ENCODE measurements around the gene CROCC2. TPM values are rescaled to one million over a fixed set of nuclear protein-coding genes. Genes with fewer than 3 reads are reported as not detected.

CROCC2 gene
- total and polyA plus RNA-seq, 2 of the 13 experiments (the other 11 are each of a cell fraction or from before 2014, with no cell fraction given) = not detected

DNA sequence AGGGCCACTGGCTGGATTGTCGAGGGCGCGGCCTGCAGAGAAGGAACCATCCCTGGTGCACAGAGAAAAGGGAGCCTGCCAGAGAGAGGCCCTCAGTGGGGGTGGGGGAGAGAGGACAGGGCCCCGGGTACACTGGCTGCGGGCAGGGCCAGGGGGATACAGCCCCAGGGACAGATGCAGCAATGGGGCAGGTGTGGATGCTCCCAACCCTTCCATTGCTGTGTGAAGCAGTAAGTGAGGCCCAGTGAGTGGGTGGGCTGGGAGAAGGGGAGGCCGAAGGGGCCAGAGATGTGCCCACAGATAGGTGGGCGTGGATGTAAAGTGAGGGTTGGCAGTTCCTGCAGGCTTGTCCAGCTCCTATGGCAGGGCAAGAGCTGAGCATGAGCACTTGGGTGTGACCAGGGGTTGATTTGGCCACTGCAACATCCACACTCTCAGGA is 30.1 kb upstream of the CROCC2 start:
- Histone ChIP-seq H3K79me2 (ENCODE audit: insufficient read depth, low read length) (no peaks in the 10 kb centered on the region), H3K9me3 (ENCODE audit: low read length) (no peaks in the 10 kb centered on the region), H3K36me3 (replicated peaks in 1 of 2; ENCODE audit: control insufficient read depth in 1 of 2, insufficient read depth in 2 of 2, low read length in 2 of 2) (no peaks in the 10 kb centered on the region; a peak in 1 of 5 replicates), H4K20me1 (ENCODE audit: insufficient read depth, low read length) (no peaks in the 10 kb centered on the region), H3K9ac (ENCODE audit: insufficient read depth, low read depth, low read length) (peak overlapping the region; percentile 74), H2AFZ (ENCODE audit: low read length) (no peak overlapping the region), H3K4me2 (ENCODE audit: low read depth, low read length) (0 out of 2 replicates have a peak overlapping the region, but pooled peaks have one; percentile 66), H3K27me3 (ENCODE audit: control insufficient read depth in 1 of 2, insufficient read depth in 2 of 2, low read length in 2 of 2) (no peaks in the 10 kb centered on the region), H3K4me3 (replicated peaks in 1 of 3; ENCODE audit: insufficient read depth in 1 of 3, low read depth in 2 of 3, low read length in 3 of 3) (no peak overlapping the region; a peak in 1 of 6 replicates), H3K27ac (ENCODE audit: extremely low read length, insufficient read depth, low read length) (peak overlapping the region; percentile 88), H3K4me1 (ENCODE audit: insufficient read depth, low read length) (peaks cover 73% of the 10 kb centered on the region)
- WGBS (ENCODE audit: low lambda C conversion rate) = 70% methylated on average over 7 of the region's 7 CpGs
- DNase-seq (ENCODE audit: low spot score) (no peak), FAIRE-seq (no peak), ATAC-seq (peak; percentile 0; the same call in 2 of the 3 replicates)
- intact Hi-C loops (cut with micrococcal nuclease; ENCODE audit: unreplicated experiment) (no loop called here), in situ Hi-C loops (cut with HindIII; ENCODE audit: extremely low pct_ligation_motif_present, low pct_unique_long_range_greater_than_20kb) (no loop called here)
- ChIA-PET POLR2A (interaction anchor here (0.7 to 7.1 kb wide), 13 partner anchors 8 to 811 kb away, joined by 3 to 71 read pairs (median 6); partner anchors contain the start of genes AGXT, DTYMK and MAB21L4), CTCF (ENCODE audit: low intra/inter-chr PET ratio, low total read pairs) (no interaction called here)
- BruUV-seq (replicated peaks) = no TSS peak
- TF ChIP-seq ZBTB38 (CRISPR knock-in tag; IDR thresholded peaks at IDR 0.05) = 0 out of 2 replicates have a peak, but pooled peaks have one; percentile 5
- TF ChIP-seq, protein P1, sequence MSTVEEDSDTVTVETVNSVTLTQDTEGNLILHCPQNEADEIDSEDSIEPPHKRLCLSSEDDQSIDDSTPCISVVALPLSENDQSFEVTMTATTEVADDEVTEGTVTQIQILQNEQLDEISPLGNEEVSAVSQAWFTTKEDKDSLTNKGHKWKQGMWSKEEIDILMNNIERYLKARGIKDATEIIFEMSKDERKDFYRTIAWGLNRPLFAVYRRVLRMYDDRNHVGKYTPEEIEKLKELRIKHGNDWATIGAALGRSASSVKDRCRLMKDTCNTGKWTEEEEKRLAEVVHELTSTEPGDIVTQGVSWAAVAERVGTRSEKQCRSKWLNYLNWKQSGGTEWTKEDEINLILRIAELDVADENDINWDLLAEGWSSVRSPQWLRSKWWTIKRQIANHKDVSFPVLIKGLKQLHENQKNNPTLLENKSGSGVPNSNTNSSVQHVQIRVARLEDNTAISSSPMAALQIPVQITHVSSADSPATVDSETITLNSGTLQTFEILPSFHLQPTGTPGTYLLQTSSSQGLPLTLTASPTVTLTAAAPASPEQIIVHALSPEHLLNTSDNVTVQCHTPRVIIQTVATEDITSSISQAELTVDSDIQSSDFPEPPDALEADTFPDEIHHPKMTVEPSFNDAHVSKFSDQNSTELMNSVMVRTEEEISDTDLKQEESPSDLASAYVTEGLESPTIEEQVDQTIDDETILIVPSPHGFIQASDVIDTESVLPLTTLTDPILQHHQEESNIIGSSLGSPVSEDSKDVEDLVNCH (CRISPR knock-in tag; IDR thresholded peaks at IDR 0.05) = no peak
- no peak for TF ChIP-seq RFX5 (IDR thresholded peaks at IDR 0.05; ENCODE audit: low read depth, low read length)
- TF ChIP-seq, protein P2, sequence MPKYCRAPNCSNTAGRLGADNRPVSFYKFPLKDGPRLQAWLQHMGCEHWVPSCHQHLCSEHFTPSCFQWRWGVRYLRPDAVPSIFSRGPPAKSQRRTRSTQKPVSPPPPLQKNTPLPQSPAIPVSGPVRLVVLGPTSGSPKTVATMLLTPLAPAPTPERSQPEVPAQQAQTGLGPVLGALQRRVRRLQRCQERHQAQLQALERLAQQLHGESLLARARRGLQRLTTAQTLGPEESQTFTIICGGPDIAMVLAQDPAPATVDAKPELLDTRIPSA (CRISPR knock-in tag; IDR thresholded peaks at IDR 0.05; ENCODE audit: borderline replicate concordance) = 0 out of 2 replicates have a peak, but pooled peaks have one; percentile 14
- no peak for TF ChIP-seq TBX2 (CRISPR knock-in tag; IDR thresholded peaks at IDR 0.05; ENCODE audit: borderline replicate concordance)
- no peak; the same call in 1 of the 2 replicates for TF ChIP-seq CC2D1A (CRISPR knock-in tag; IDR thresholded peaks at IDR 0.05)
- TF ChIP-seq, protein P3, sequence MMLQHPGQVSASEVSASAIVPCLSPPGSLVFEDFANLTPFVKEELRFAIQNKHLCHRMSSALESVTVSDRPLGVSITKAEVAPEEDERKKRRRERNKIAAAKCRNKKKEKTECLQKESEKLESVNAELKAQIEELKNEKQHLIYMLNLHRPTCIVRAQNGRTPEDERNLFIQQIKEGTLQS (CRISPR knock-in tag; IDR thresholded peaks at IDR 0.05) = peak; percentile 17; the same call in 1 of the 2 replicates
- no peak for TF ChIP-seq NR2F6 (IDR thresholded peaks at IDR 0.05)
- TF ChIP-seq NR2F6 (CRISPR knock-in tag; IDR thresholded peaks at IDR 0.05) = no peak
- TF ChIP-seq NCOA1 (CRISPR knock-in tag; IDR thresholded peaks at IDR 0.05) = no peak; the same call in 1 of the 2 replicates
- no peak for TF ChIP-seq ELF3 (CRISPR knock-in tag; IDR thresholded peaks at IDR 0.05)
- TF ChIP-seq ZNF264 (CRISPR knock-in tag; IDR thresholded peaks at IDR 0.05) = no peak
- no peak for TF ChIP-seq XRCC5 (optimal IDR thresholded peaks at IDR 0.05; ENCODE audit: low read length)
- no peak for TF ChIP-seq ZEB1 (IDR thresholded peaks at IDR 0.05; ENCODE audit: insufficient replicate concordance, low read depth)
- no peak for TF ChIP-seq ZNF883 (CRISPR knock-in tag; IDR thresholded peaks at IDR 0.05; ENCODE audit: not compliant biosample characterization)
- no peak for TF ChIP-seq ZBTB7A (CRISPR knock-in tag; IDR thresholded peaks at IDR 0.05)
- TF ChIP-seq RXRA (CRISPR knock-in tag; IDR thresholded peaks at IDR 0.05) = no peak
- TF ChIP-seq, protein P4, sequence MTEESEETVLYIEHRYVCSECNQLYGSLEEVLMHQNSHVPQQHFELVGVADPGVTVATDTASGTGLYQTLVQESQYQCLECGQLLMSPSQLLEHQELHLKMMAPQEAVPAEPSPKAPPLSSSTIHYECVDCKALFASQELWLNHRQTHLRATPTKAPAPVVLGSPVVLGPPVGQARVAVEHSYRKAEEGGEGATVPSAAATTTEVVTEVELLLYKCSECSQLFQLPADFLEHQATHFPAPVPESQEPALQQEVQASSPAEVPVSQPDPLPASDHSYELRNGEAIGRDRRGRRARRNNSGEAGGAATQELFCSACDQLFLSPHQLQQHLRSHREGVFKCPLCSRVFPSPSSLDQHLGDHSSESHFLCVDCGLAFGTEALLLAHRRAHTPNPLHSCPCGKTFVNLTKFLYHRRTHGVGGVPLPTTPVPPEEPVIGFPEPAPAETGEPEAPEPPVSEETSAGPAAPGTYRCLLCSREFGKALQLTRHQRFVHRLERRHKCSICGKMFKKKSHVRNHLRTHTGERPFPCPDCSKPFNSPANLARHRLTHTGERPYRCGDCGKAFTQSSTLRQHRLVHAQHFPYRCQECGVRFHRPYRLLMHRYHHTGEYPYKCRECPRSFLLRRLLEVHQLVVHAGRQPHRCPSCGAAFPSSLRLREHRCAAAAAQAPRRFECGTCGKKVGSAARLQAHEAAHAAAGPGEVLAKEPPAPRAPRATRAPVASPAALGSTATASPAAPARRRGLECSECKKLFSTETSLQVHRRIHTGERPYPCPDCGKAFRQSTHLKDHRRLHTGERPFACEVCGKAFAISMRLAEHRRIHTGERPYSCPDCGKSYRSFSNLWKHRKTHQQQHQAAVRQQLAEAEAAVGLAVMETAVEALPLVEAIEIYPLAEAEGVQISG (CRISPR knock-in tag; IDR thresholded peaks at IDR 0.05) = no peak
- TF ChIP-seq KLF13 (CRISPR knock-in tag; IDR thresholded peaks at IDR 0.05) = 0 out of 2 replicates have a peak, but pooled peaks have one; percentile 48
- TF ChIP-seq ZNF343 (CRISPR knock-in tag; IDR thresholded peaks at IDR 0.05) = peak; percentile 31
- TF ChIP-seq ZNF788 (CRISPR knock-in tag; IDR thresholded peaks at IDR 0.05; ENCODE audit: borderline replicate concordance) = no peak

Measured in HepG2 (cell line).